Suppressor macrophage (primary cell): Measurements from ENCODE around the gene PARP6.

ENCODE experiments used
- DNase-seq, 4 experiments: peaks; one replicate each; pipeline ENCODE4 v3.0.0-alpha.2; 2020 to 2022

The PARP6 gene

GRCh38 chr15:72231066-72231832 is 41.1 kb downstream of the PARP6 start, which contains the start of gene PKM:
PKM (minus strand) TSS chr15:72231190; CDS start chr15:72219097, 12,093 bp downstream.
- peak; percentile 96 to 99 (median 98) for DNase-seq

GRCh38 chr15:72230197-72231065 is 41.9 kb downstream of the PARP6 start:
- peak; percentile 87 to 96 (median 95) for DNase-seq

- DNase-seq = no peak
These were observed 42.5 kb downstream of the PARP6 start for GRCh38 chr15:72229947-72230196.

GRCh38 chr15:72229076-72229946 is 43.0 kb downstream of the PARP6 start:
- DNase-seq = peak; percentile 17 to 71 (median 56)

GRCh38 chr15:72227720-72228119 is 44.6 kb downstream of the PARP6 start:
- DNase-seq = peak; percentile 74 to 92 (median 82)

GRCh38 chr15:72227192-72227586 is 45.2 kb downstream of the PARP6 start:
- peak; percentile 11 to 62 (median 38) for DNase-seq

- DNase-seq = no peak
These were observed 49.1 kb downstream of the PARP6 start for GRCh38 chr15:72223278-72223677.

GRCh38 chr15:72222393-72222792 is 50.0 kb downstream of the PARP6 start:
- peak in 3 of 4 experiments; percentile 42 to 57 (median 47) for DNase-seq

GRCh38 chr15:72220687-72221086 is 51.7 kb downstream of the PARP6 start:
- peak in 2 of 4 experiments; percentile 36 to 48 for DNase-seq

GRCh38 chr15:72217216-72217615 is 55.1 kb downstream of the PARP6 start:
- DNase-seq = no peak

- DNase-seq = no peak
These were observed 56.3 kb downstream of the PARP6 start for GRCh38 chr15:72216079-72216478.

GRCh38 chr15:72207558-72208085 is 64.7 kb downstream of the PARP6 start:
- no peak for DNase-seq

- DNase-seq = no peak
These were observed 65.7 kb downstream of the PARP6 start for GRCh38 chr15:72206677-72207000.

GRCh38 chr15:72205896-72206676 is 66.3 kb downstream of the PARP6 start:
- peak in 1 of 4 experiments; percentile 45 for DNase-seq

- no peak for DNase-seq
These were observed 67.1 kb downstream of the PARP6 start for GRCh38 chr15:72205273-72205672.

GRCh38 chr15:72203507-72203837 is 68.9 kb downstream of the PARP6 start:
- peak in 2 of 4 experiments; percentile 10 to 42 for DNase-seq

GRCh38 chr15:72202801-72203506 is 69.4 kb downstream of the PARP6 start:
- DNase-seq = no peak

GRCh38 chr15:72202302-72202701 is 70.1 kb downstream of the PARP6 start:
- no peak for DNase-seq

GRCh38 chr15:72201391-72201921 is 70.9 kb downstream of the PARP6 start:
- peak; percentile 35 to 63 (median 57) for DNase-seq

- DNase-seq = peak; percentile 49 to 74 (median 69)
These were observed 71.7 kb downstream of the PARP6 start for GRCh38 chr15:72200395-72201237.
